Measurements from ENCODE around the gene TRAF2.

DNA sequence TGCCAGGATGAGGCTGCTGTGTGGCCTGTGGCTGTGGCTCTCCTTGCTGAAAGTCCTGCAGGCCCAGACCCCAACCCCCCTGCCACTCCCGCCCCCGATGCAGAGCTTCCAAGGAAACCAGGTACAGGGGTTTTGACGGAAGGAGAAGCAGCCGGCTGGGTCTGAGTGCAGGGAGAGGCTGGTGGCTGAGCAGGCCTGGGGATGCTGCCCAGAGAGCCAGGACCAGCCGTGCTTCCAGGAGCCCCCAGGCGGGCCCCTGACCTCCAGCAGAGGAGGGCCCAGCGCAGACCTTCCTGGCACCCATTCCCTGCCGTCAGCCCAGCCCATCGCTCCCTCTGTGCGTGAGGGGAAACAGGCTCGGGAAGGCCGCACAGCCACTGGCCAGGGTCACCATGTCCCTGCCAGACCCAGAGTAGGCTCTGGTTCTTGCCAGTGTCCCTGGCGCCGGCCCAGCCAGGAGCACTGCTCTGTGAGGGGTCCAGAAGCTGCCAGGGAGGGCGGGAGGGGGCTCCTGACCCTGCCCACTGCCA, 66.1 kb downstream of the TRAF2 start:
- TF ChIP-seq GATA2 (IDR thresholded peaks at IDR 0.05; ENCODE audit: low read depth, low read length) = no peak
- no peak for TF ChIP-seq GATA3 (IDR thresholded peaks at IDR 0.05; ENCODE audit: low read depth, low read length)

Measured in SH-SY5Y (cell line).